Measurements from ENCODE around the gene EIF4G1.
A peak's percentile ranks its signal among the peaks of the same experiment; 100 is the strongest.

The EIF4G1 gene

DNA sequence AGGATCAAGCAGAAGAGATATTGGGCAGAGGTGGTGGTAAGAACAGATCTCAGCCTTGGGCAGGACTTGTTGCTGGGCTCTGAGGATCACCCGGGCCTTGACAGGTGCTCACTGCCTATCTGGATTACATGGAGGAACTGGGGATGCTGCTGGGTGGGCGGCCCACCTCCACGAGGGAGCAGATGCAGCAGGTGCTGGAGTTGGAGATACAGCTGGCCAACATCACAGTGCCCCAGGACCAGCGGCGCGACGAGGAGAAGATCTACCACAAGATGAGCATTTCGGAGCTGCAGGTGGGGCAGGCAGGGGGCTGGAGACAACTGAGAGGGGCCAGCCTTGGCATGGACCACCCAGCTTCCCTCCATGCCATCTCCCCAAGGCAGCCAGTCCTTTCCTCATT lies 30.7 kb upstream of the EIF4G1 start:
- DNase-seq (ENCODE audit: low read depth), result no peak
- H3K4me3 ChIP-seq (ENCODE audit: low read depth, low read length), result no peak overlapping the region
- TF ChIP-seq, protein P1, sequence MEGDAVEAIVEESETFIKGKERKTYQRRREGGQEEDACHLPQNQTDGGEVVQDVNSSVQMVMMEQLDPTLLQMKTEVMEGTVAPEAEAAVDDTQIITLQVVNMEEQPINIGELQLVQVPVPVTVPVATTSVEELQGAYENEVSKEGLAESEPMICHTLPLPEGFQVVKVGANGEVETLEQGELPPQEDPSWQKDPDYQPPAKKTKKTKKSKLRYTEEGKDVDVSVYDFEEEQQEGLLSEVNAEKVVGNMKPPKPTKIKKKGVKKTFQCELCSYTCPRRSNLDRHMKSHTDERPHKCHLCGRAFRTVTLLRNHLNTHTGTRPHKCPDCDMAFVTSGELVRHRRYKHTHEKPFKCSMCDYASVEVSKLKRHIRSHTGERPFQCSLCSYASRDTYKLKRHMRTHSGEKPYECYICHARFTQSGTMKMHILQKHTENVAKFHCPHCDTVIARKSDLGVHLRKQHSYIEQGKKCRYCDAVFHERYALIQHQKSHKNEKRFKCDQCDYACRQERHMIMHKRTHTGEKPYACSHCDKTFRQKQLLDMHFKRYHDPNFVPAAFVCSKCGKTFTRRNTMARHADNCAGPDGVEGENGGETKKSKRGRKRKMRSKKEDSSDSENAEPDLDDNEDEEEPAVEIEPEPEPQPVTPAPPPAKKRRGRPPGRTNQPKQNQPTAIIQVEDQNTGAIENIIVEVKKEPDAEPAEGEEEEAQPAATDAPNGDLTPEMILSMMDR (IDR thresholded peaks at IDR 0.05; ENCODE audit: low read depth, low read length, missing control alignments), result no peak

DNA sequence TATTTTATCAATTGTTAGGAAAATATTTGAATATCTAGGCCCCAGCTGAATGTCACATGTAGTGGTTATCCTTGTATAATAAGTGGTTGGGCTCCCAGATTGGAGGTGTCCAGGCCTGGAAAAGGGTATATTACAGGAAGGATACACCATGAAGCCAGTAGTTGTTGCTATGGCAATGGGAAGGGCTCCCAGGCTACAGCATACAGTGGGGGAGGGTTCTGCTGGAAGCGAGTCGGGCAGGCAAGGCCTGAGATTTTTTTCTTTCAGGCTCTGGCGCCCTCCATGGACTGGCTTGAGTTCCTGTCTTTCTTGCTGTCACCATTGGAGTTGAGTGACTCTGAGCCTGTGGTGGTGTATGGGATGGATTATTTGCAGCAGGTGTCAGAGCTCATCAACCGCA lies 29.7 kb upstream of the EIF4G1 start:
- TF ChIP-seq, protein P1 (IDR thresholded peaks at IDR 0.05; ENCODE audit: low read depth, low read length, missing control alignments), result no peak
- H3K4me3 ChIP-seq (ENCODE audit: low read depth, low read length), result no peak overlapping the region
- no peak for DNase-seq (ENCODE audit: low read depth)

DNA sequence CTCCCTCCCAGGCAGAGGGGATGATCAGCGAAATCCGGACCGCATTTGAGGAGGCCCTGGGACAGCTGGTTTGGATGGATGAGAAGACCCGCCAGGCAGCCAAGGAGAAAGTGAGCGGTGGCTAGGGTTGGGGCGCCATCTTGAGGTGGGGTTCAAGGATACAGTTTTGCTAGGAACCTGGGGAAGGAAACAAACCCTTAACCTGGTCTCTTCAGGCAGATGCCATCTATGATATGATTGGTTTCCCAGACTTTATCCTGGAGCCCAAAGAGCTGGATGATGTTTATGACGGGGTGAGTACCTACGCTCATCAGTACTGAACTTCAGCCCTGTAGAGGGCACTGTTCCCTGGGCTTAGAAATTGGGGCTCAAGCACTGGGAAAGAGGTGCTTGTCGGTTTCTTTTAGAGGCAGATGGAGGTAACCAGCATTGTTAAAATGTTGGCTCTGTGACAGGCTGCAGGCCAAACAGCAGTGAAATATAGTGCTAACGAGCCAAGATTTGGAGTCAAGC lies 24.9 kb upstream of the EIF4G1 start:
- H3K4me3 ChIP-seq (ENCODE audit: low read depth, low read length), result no peak overlapping the region
- no peak for DNase-seq (ENCODE audit: low read depth)
- TF ChIP-seq, protein P1 (IDR thresholded peaks at IDR 0.05; ENCODE audit: low read depth, low read length, missing control alignments), result peak; percentile 64

DNA sequence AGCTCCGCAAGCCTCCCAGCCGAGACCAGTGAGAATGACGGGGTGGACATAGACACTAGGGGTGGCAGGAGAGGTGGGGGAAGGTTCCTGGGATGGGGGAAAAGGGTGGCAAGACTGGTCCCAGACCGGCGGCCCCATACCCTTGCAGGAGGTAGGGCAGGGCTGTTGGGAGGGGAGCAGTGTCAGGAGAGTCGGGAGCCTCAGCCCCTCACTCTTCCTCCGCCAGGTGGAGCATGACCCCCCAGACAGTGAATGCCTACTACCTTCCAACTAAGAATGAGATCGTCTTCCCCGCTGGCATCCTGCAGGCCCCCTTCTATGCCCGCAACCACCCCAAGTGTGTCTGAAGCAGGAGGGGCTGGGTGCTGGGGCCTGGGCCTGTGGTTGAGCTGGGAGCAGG lies 24.1 kb upstream of the EIF4G1 start:
- TF ChIP-seq, protein P1 (IDR thresholded peaks at IDR 0.05; ENCODE audit: low read depth, low read length, missing control alignments), result no peak
- no peak for DNase-seq (ENCODE audit: low read depth)
- H3K4me3 ChIP-seq (ENCODE audit: low read depth, low read length), result no peak overlapping the region

DNA sequence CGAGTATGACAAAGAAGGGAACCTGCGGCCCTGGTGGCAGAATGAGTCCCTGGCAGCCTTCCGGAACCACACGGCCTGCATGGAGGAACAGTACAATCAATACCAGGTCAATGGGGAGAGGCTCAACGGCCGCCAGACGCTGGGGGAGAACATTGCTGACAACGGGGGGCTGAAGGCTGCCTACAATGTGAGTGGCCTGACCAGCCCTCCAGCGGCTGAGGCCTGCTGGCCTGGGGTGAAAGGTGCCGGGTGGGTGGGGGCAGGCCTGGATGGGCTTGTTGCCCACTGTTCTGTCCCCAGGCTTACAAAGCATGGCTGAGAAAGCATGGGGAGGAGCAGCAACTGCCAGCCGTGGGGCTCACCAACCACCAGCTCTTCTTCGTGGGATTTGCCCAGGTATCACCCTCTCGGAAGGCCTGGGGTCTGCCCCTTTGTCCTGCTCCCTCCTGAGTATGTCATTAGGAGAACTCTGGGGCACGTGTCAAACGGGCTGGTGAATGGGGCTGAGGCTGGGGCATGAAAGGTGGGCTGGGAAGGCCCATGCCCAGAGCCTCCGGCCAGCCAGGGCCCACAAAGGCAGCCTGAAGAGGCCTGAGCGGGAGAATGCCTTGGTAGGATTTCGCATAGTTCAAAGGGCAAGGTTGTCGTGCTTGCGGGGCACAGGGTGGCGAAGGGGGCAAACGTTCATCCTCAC lies 23.2 kb upstream of the EIF4G1 start:
- no peak for DNase-seq (ENCODE audit: low read depth)
- TF ChIP-seq, protein P1 (IDR thresholded peaks at IDR 0.05; ENCODE audit: low read depth, low read length, missing control alignments), result no peak
- H3K4me3 ChIP-seq (ENCODE audit: low read depth, low read length), result no peak overlapping the region

DNA sequence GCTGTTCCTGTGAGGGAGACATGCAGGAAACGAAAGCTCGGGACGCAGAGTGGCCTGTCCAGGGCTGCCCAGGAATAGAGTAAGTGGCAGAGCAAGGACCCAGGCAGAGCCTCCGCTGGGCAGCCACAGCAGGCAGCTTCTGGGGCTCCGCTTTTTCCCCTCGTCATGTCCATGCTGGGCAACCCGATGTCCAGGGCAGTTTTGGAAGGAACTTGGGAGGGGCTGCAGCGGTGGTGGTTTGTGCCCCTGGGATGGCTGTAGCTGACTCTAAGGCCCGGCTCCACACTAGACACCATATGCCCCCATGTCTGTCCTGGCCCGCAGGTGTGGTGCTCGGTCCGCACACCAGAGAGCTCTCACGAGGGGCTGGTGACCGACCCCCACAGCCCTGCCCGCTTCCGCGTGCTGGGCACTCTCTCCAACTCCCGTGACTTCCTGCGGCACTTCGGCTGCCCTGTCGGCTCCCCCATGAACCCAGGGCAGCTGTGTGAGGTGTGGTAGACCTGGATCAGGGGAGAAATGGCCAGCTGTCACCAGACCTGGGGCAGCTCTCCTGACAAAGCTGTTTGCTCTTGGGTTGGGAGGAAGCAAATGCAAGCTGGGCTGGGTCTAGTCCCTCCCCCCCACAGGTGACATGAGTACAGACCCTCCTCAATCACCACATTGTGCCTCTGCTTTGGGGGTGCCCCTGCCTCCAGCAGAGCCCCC lies 22.5 kb upstream of the EIF4G1 start:
- TF ChIP-seq, protein P1 (IDR thresholded peaks at IDR 0.05; ENCODE audit: low read depth, low read length, missing control alignments), result no peak
- H3K4me3 ChIP-seq (ENCODE audit: low read depth, low read length), result no peak overlapping the region
- no peak for DNase-seq (ENCODE audit: low read depth)
